Fibroblast of villous mesenchyme (primary cell): ENCODE results near the gene CCDC192. TPM values are rescaled to one million over a fixed set of nuclear protein-coding genes. Genes with fewer than 3 reads are reported as not detected.
"Not testable (repeated sequence)": the region's sequence is repeated elsewhere in the genome, so short reads cannot be mapped to it uniquely, and the experiment has no call there.

Experiments used
- DNase-seq: peaks from one replicate; pipeline ENCODE4 v3.0.0-alpha.2; 2010; ENCODE audit warnings: low read depth
- H3K4me3 ChIP-seq: 2 replicates; pipeline ENCODE4 v1.5.1; 2011; ENCODE audit warnings: low read depth, mild to moderate bottlenecking, low read length
- total RNA-seq: library from RNA; depleted of rRNA; stranded (reverse); fragments of >200 nt; gene quantifications from 2 replicates; pipeline ENCODE4 v1.2.3, GENCODE V29; 2012
- TF ChIP-seq, protein P1 (sequence below): IDR thresholded peaks from 2 replicates; pipeline ENCODE4 v1.5.1; 2012; ENCODE audit warnings: low read depth, mild to moderate bottlenecking, low read length; ENCODE audit not compliant: insufficient read depth

The CCDC192 gene
- total RNA-seq, 1 donor, result not detected

DNA sequence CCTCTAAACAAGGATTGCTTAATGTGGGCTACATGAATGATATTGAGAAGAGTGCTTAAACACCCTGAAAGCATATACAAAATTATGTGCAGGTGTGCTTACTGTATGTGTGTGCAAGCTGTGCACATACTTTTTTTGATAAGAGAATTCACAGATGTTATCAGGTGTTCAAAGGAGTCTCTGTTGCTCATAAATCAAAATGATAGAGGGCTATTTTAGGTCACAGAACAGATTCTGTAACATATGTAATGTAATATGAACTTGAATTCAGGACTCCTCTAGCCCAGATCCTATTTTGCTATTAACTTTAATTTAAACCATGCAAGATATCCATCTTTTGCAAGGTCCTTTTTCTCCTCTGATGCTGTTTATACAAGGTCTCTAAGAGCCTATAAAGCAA is 38.2 kb downstream of the CCDC192 start:
- DNase-seq, result no peak
- TF ChIP-seq, protein P1, sequence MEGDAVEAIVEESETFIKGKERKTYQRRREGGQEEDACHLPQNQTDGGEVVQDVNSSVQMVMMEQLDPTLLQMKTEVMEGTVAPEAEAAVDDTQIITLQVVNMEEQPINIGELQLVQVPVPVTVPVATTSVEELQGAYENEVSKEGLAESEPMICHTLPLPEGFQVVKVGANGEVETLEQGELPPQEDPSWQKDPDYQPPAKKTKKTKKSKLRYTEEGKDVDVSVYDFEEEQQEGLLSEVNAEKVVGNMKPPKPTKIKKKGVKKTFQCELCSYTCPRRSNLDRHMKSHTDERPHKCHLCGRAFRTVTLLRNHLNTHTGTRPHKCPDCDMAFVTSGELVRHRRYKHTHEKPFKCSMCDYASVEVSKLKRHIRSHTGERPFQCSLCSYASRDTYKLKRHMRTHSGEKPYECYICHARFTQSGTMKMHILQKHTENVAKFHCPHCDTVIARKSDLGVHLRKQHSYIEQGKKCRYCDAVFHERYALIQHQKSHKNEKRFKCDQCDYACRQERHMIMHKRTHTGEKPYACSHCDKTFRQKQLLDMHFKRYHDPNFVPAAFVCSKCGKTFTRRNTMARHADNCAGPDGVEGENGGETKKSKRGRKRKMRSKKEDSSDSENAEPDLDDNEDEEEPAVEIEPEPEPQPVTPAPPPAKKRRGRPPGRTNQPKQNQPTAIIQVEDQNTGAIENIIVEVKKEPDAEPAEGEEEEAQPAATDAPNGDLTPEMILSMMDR, result no peak
- H3K4me3 ChIP-seq, result no peak overlapping the region

DNA sequence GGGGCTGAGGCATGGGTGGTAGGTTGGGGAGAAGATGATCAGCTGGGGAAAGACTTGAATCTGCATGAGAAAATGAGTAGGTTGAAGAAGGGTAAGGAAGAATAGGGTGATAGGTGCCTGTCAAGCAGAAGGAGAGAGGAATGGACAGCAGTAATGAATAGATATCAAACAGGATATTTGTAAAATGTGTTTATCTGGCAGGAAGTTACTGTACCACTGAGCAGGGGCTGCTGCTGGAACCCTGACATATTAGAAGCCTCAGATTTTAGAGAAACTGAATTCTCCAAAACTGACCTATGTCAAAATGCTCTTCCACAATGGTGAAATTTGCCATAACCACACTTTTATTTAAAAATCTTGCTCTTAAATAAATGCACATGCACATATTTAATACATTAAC is 41.0 kb downstream of the CCDC192 start:
- TF ChIP-seq, protein P1, result no peak
- H3K4me3 ChIP-seq, result no peak overlapping the region
- no peak for DNase-seq

DNA sequence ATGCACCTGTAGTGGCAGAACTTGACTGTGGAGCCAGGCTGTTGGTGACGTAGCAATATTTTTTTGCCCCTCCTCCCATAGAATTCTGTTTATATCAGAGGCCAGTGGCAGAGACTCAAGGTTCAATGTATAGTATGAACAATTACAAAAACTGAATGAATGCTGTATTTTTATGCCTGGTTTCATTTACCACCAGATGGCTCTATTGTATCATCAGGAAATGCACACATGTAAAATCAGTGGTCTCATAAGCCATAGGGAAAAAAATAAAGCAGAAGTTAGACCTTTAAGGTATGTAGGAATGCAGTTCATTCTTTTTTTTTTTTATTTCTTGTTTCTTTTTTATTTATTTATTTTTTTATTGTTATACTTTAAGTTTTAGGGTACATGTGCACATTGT is 43.6 kb downstream of the CCDC192 start:
- H3K4me3 ChIP-seq, result no peak overlapping the region
- TF ChIP-seq, protein P1, result peak; percentile 57
- DNase-seq, result peak; percentile 35

DNA sequence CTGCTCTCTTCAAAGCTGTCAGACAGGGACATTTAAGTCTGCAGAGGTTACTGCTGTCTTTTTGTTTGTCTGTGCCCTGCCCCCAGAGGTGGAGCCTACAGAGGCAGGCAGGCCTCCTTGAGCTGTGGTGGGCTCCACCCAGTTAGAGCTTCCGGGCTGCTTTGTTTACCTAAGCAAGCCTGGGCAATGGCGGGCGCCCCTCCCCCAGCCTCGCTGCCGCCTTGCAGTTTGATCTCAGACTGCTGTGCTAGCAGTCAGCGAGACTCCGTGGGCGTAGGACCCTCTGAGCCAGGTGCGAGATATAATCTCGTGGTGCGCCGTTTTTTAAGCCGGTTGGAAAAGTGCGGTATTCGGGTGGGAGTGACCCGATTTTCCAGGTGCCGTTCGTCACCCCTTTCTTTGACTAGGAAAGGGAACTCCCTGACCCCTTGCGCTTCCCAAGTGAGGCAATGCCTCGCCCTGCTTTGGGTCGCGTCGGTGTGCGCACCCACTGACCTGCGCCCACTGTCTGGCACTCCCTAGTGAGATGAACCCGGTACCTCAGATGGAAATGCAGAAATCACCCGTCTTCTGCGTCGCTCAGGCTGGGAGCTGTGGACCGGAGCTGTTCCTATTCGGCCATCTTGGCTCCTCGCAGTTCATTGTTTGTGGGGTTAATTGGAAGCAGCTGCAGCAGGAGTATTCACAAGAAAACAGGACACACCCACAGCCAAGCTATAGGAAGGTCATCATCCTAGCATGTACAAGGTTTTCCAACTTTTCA is 49.5 kb downstream of the CCDC192 start:
- DNase-seq, result not testable (repeated sequence)

DNA sequence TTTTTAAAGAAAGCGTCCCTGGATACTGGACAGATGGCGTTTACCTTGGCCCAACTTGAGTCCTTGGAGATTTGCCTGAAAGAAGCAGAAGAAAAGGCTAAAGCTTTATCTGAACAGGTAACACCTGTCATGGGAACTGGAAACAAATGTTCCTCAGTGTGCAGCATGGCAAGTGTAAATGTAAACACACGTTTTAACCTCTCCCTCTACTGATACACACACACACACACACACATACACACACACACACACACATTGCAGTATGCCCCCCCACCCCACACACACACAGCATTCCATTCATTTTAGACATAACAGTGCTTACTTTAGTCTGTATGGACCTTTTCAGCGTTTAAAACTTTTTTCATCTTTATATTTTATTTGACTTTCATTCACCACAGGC is 51.1 kb downstream of the CCDC192 start:
- H3K4me3 ChIP-seq, result no peak overlapping the region
- TF ChIP-seq, protein P1, result no peak
- no peak for DNase-seq

More for the DNA sequence above, 49.5 kb downstream of the CCDC192 start:
- H3K4me3 ChIP-seq, result not testable (repeated sequence)

DNA sequence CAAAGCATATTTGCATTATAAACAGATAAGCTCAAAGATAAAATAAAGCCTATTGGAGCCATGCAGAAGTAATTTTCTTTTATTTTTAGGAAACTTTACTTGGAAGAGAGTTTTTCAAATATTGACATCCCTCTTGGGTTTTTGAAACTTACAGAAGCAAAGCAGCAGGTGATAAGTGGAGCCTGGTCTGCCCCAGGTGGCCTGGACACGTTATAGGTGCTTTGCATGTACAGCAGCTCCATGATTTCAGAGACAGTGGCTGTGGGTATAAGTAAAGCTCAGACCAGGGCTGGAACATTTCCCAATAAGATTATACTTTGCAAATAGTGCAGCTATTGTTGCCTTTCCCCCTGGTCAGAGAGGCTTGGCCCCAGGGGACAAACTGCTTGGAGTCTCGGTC is 51.5 kb downstream of the CCDC192 start:
- TF ChIP-seq, protein P1, result no peak
- H3K4me3 ChIP-seq, result no peak overlapping the region
- DNase-seq, result no peak

DNA sequence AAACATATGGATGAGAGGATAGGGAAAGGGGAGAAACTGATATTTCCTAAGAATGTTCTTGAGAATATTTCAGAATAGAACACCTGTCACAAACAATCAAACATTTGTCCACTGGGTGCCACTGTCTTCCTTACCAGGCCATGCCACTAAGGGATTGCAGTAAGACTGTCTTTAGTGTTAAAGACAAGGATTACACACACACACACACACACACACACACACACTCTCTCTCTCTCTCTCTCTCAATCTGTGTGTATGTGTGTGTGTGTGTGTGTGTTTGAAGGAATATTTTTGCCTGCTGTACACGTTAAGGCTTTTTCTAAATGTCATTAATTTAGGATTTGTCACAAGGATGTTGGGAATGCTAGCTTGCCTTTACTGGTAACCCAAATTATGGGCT is 54.4 kb downstream of the CCDC192 start:
- peak; percentile 42 for DNase-seq
- TF ChIP-seq, protein P1, result peak; percentile 37
- no peak overlapping the region for H3K4me3 ChIP-seq
